Omental fat pad (tissue), 4 donors: ENCODE data around the gene PIP5K1B. TPM values are rescaled to one million over a fixed set of nuclear protein-coding genes. Genes with fewer than 3 reads are reported as not detected.

Experiments
- ATAC-seq: fragments of 150-250 bp; one replicate; pipeline ENCODE4 v1.9.1; 2016; ENCODE audit warnings: mild to moderate bottlenecking, moderate library complexity; ENCODE audit not compliant: low FRiP score
- DNase-seq: peaks from one replicate; pipeline ENCODE4 v3.0.0-alpha.2; 2019; ENCODE audit warnings: low spot score
- total RNA-seq, 4 donors: library from RNA; depleted of rRNA; stranded (reverse); fragments of >200 nt; gene quantifications; one replicate each; pipeline ENCODE4 v1.1.0, GENCODE V29; 2016
- TF ChIP-seq, protein P1 (sequence below), 3 donors: fragments of 450-650 bp; IDR thresholded peaks; one replicate each; pipeline ENCODE4 v1.5.1; 2016 to 2017; ENCODE audit warnings: antibody characterized with exemption in 3 of 3, mild to moderate bottlenecking in 3 of 3, moderate library complexity in 2 of 3

The PIP5K1B gene
- total RNA-seq, 4 donors from 2014 or later: 1.9 to 14.3 (median 3.2) TPM

DNA sequence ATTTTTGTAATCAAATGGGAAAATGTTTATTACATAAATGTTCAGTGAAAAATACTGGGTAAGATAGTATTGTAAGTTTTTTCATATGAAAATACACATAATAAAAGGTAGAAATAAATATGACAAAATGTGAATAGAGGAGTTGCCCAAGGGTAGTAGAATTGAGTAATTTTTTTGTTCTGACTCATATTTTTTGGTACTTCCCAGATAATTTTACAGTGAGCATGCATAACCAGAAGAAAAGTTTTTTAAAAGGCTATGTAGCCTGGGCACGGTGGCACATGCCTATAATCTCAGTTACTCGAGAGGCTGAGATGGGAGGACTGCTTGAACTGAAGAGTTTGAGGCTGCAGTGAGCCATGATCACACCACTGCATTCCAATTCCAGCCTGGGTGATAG is 116.9 kb downstream of the PIP5K1B start:
- ATAC-seq (peak; percentile 41), DNase-seq (no peak)
- TF ChIP-seq, protein P1, sequence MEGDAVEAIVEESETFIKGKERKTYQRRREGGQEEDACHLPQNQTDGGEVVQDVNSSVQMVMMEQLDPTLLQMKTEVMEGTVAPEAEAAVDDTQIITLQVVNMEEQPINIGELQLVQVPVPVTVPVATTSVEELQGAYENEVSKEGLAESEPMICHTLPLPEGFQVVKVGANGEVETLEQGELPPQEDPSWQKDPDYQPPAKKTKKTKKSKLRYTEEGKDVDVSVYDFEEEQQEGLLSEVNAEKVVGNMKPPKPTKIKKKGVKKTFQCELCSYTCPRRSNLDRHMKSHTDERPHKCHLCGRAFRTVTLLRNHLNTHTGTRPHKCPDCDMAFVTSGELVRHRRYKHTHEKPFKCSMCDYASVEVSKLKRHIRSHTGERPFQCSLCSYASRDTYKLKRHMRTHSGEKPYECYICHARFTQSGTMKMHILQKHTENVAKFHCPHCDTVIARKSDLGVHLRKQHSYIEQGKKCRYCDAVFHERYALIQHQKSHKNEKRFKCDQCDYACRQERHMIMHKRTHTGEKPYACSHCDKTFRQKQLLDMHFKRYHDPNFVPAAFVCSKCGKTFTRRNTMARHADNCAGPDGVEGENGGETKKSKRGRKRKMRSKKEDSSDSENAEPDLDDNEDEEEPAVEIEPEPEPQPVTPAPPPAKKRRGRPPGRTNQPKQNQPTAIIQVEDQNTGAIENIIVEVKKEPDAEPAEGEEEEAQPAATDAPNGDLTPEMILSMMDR (IDR thresholded peaks at IDR 0.05): no peak

DNA sequence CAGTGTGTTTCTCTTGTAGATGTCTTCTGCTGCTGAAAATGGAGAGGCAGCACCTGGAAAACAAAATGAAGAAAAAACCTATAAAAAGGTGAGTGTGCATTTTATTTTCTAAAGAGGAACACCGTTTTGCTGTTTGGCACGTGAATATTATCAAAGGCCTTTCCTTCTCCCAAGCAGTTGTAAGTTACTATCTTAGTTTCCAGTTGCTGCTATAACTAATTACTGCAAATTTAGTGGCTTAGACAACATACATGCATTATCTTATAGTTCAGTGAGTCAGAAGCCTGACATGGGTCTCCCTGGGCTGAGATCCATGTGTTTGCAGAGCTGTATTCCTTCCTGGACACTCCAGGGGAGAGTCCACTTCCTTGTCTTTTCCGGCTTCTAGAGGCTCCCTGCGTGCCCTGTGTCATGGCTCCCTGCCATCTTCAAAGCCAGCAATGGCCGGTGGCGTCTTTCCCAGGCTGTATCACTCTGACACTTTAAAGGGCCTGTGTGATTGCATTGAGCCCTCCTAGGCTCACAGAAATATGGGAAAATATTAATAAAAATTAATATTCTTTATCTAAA is 117.6 kb downstream of the PIP5K1B start:
- TF ChIP-seq, protein P1 (IDR thresholded peaks at IDR 0.05): no peak
- no peak for ATAC-seq
- no peak for DNase-seq

DNA sequence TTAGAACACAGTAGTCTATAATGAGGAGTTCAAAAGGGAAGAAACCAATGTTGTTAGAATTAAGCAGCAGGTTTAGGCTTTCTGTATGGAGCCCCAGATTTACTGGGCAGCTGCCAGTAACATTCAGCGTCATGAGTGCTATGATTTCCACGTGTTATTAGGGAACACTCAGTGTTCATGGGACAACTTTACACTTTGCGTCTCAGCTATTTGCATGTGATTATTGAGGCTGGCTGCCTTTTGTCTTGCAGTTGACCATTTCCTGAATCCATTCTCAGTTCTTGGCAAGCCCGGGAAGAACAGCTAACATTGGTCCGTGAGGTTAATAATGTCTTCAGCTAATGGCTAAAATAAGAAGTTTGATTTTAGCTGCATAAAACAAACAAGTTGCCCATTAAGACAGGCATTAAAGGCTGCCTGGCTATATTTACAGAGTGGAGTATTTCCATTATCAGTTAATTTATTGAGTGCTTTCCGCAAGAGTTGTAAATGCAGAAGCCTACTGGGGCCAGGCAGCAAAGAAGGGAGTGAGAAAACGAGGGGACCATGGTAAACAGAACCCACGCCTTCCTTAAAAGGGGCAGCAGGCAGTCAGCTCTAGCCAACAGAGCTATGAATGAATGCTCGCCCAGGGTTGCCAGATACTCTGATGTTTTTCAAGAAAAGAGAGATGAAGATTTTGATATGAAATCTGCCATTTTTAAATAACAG is 120.9 kb downstream of the PIP5K1B start:
- TF ChIP-seq, protein P1 (IDR thresholded peaks at IDR 0.05): no peak
- no peak for DNase-seq
- ATAC-seq: no peak

- TF ChIP-seq, protein P1 (IDR thresholded peaks at IDR 0.05): no peak
- no peak for DNase-seq
- no peak for ATAC-seq
Measured at GRCh38 chr9:68827837-68828744, 123.1 kb downstream of the PIP5K1B start.

- TF ChIP-seq, protein P1 (IDR thresholded peaks at IDR 0.05): no peak
- ATAC-seq: no peak
- no peak for DNase-seq
Measured at GRCh38 chr9:68832101-68832500, 127.1 kb downstream of the PIP5K1B start.

DNA sequence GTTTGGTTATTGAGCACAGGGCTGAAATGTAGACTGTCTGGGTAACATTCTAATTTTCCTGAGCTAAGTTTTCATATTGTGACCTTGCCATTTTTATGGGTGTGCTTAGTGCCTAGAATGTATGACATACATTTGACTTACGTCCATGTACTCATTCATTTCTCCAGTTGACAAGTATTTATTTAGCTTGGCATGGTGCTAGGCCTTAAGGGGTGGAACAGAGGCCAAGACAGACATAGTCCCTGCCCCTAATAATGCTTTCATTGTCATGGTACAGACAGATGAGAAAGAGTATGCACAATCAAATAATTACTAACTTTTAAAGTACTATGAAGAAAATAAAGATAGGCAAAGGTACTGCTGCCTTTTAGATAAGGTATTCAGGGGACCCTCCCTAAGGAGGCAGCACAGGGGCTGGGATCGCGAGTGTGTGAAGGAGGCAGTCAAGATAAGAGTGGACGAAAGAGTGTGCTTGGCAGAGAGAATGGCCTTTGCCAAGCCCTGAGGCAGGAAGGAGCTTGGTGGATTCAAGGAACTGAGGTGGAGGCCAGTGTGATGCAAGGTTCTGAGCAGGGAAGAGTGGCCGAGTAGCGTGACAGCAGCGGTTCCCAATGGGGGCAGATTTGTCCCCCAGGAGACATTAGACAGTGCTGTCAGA is 128.0 kb downstream of the PIP5K1B start:
- DNase-seq (no peak), ATAC-seq (no peak)
- TF ChIP-seq, protein P1 (IDR thresholded peaks at IDR 0.05): no peak
